IMR-90 (cell line): ENCODE measurements around the gene TRPM4. TPM values are rescaled to one million over a fixed set of nuclear protein-coding genes. Genes with fewer than 3 reads are reported as not detected.

ENCODE experiments used
- ATAC-seq: fragments of 200-7000 bp; cut with Tn5 transposase; 2 replicates; pipeline ENCODE4 v1.9.1; 2020; ENCODE audit warnings: low read depth, mild to moderate bottlenecking, moderate library complexity
- BruUV-seq: library from RNA; stranded (reverse); fragments of 400-500 nt; replicated peaks from 2 replicates; lab custom pipeline; 2021; lab: Mats Ljungman, UMichigan
- CTCF ChIA-PET: fragments of 300-600 bp; formaldehyde crosslinking; extraction: SDS; loops from one replicate; lab custom pipeline; 2021; ENCODE audit warnings: antibody characterized with exemption; lab: Yijun Ruan, JAX
- POLR2A ChIA-PET: fragments of 300-600 bp; sonication (Branson Sonifier 250); formaldehyde crosslinking; loops from one replicate; lab custom pipeline; 2022; ENCODE audit warnings: antibody characterized with exemption; ENCODE audit not compliant: unreplicated experiment; lab: Charles Lee
- DNase-seq: peaks from one replicate; pipeline ENCODE4 v3.0.0; 2013
- H2AFZ ChIP-seq: replicated peaks from 2 replicates; pipeline ENCODE3; 2013; ENCODE audit warnings: low read length, mild to moderate bottlenecking; ENCODE audit not compliant: poor library complexity
- H2AK5ac ChIP-seq: 2 replicates; pipeline ENCODE4 v1.6.1; 2013; ENCODE audit warnings: low read depth, low read length, inconsistent platforms
- H2AK9ac ChIP-seq: replicated peaks from 2 replicates; pipeline ENCODE3; 2013; ENCODE audit warnings: mild to moderate bottlenecking, low read depth, low read length, moderate library complexity; ENCODE audit not compliant: poor library complexity
- H2BK120ac ChIP-seq: 2 replicates; pipeline ENCODE4 v1.6.1; 2013; ENCODE audit warnings: low read depth, low read length, inconsistent platforms
- H2BK15ac ChIP-seq: 3 replicates; pipeline ENCODE4 v1.6.1; 2013; ENCODE audit warnings: low read depth, low read length, inconsistent platforms
- H2BK20ac ChIP-seq: 2 replicates; pipeline ENCODE4 v1.6.1; 2013; ENCODE audit warnings: low read depth, mild to moderate bottlenecking, inconsistent platforms, low read length, moderate library complexity
- H2BK5ac ChIP-seq: 2 replicates; pipeline ENCODE4 v1.6.1; 2013; ENCODE audit warnings: mild to moderate bottlenecking, low read depth, low read length, inconsistent platforms; ENCODE audit not compliant: poor library complexity, severe bottlenecking
- H3K14ac ChIP-seq: replicated peaks from 2 replicates; pipeline ENCODE4 v1.6.1; 2013; ENCODE audit warnings: low read depth, low read length, inconsistent platforms
- H3K18ac ChIP-seq: 2 replicates; pipeline ENCODE4 v1.6.1; 2013; ENCODE audit warnings: low read depth, low read length, control low read depth
- H3K23ac ChIP-seq: 2 replicates; pipeline ENCODE4 v1.6.1; 2013; ENCODE audit warnings: low read depth, low read length, inconsistent platforms
- H3K27ac ChIP-seq: 2 replicates; pipeline ENCODE4 v1.5.1; 2013; ENCODE audit warnings: mild to moderate bottlenecking, control low read depth, low read length; ENCODE audit not compliant: insufficient read depth
- H3K27me3 ChIP-seq: 2 replicates; pipeline ENCODE4 v1.6.1; 2013; ENCODE audit warnings: low read length; ENCODE audit not compliant: control insufficient read depth, insufficient read depth
- H3K36me3 ChIP-seq: 2 replicates; pipeline ENCODE4 v1.6.1; 2013; ENCODE audit warnings: low read length, mixed read lengths; ENCODE audit not compliant: control insufficient read depth, insufficient read depth
- H3K4ac ChIP-seq: 2 replicates; pipeline ENCODE4 v1.6.1; 2013; ENCODE audit warnings: low read depth, low read length, inconsistent platforms
- H3K4me1 ChIP-seq: 2 replicates; pipeline ENCODE4 v1.6.1; 2013; ENCODE audit warnings: low read length, mixed read lengths; ENCODE audit not compliant: control insufficient read depth, insufficient read depth
- H3K4me2 ChIP-seq: 2 replicates; pipeline ENCODE4 v1.6.1; 2013; ENCODE audit warnings: low read depth, mild to moderate bottlenecking, control low read depth, low read length, moderate library complexity
- H3K4me3 ChIP-seq: 2 replicates; pipeline ENCODE4 v1.5.1; 2013; ENCODE audit warnings: low read depth, mild to moderate bottlenecking, control low read depth, low read length, moderate library complexity; ENCODE audit not compliant: insufficient read depth
- H3K56ac ChIP-seq: 2 replicates; pipeline ENCODE4 v1.6.1; 2013; ENCODE audit warnings: low read length, inconsistent platforms; ENCODE audit not compliant: insufficient read depth; ENCODE audit errors: extremely low read depth
- H3K79me1 ChIP-seq, 2 experiments: 2 replicates each; pipeline ENCODE4 v1.6.1; 2013; ENCODE audit warnings: low read length in 2 of 2, inconsistent platforms in 1 of 2, low read depth in 1 of 2
- H3K9ac ChIP-seq: 2 replicates; pipeline ENCODE4 v1.6.1; 2013; ENCODE audit warnings: low read depth, low read length, control low read depth
- H3K9me1 ChIP-seq: 2 replicates; pipeline ENCODE4 v1.6.1; 2013; ENCODE audit warnings: low read length, inconsistent platforms; ENCODE audit not compliant: insufficient read depth
- H3K9me3 ChIP-seq: 2 replicates; pipeline ENCODE4 v1.6.1; 2013; ENCODE audit warnings: low read length; ENCODE audit not compliant: control insufficient read depth, insufficient read depth
- H4K20me1 ChIP-seq: 2 replicates; pipeline ENCODE4 v1.6.1; 2013; ENCODE audit warnings: low read length, inconsistent platforms; ENCODE audit not compliant: insufficient read depth
- H4K5ac ChIP-seq: 2 replicates; pipeline ENCODE4 v1.6.1; 2013; ENCODE audit warnings: mild to moderate bottlenecking, low read depth, low read length, control low read depth
- H4K8ac ChIP-seq, 2 experiments: 2 replicates each; pipeline ENCODE4 v1.6.1; 2013; ENCODE audit warnings: low read depth in 2 of 2, low read length in 2 of 2, control low read depth in 1 of 2, inconsistent platforms in 1 of 2
- H4K91ac ChIP-seq: 2 replicates; pipeline ENCODE4 v1.6.1; 2013; ENCODE audit warnings: low read depth, low read length, inconsistent platforms; ENCODE audit not compliant: insufficient read depth
- BHLHE40 ChIP-seq: fragments of 150-350 bp; IDR thresholded peaks from 2 replicates; pipeline ENCODE4 v1.6.1; 2016; ENCODE audit warnings: mild to moderate bottlenecking, low read depth, low read length
- CEBPB ChIP-seq: IDR thresholded peaks from 2 replicates; pipeline ENCODE4 v1.6.1; 2012; ENCODE audit warnings: low read depth, low read length, improper control_type of control experiment
- CHD1 ChIP-seq: IDR thresholded peaks from 2 replicates; pipeline ENCODE4 v1.6.1; 2012; ENCODE audit warnings: low read depth, low read length, improper control_type of control experiment
- CTCF ChIP-seq: conservative IDR thresholded peaks from 2 replicates; pipeline ENCODE4 v1.5.1; 2012; ENCODE audit warnings: mild to moderate bottlenecking, low read depth, low read length, improper control_type of control experiment
- ELK1 ChIP-seq: fragments of 150-350 bp; IDR thresholded peaks from 2 replicates; pipeline ENCODE4 v1.6.1; 2016; ENCODE audit warnings: low read depth, mild to moderate bottlenecking, low read length, moderate library complexity, borderline replicate concordance
- FOS ChIP-seq: fragments of 150-350 bp; IDR thresholded peaks from 2 replicates; pipeline ENCODE4 v1.6.1; 2016; ENCODE audit warnings: low read depth, low read length
- MAFK ChIP-seq: IDR thresholded peaks from 2 replicates; pipeline ENCODE4 v1.6.1; 2012; ENCODE audit warnings: low read depth, low read length, improper control_type of control experiment
- MAZ ChIP-seq: IDR thresholded peaks from 2 replicates; pipeline ENCODE4 v1.6.1; 2012; ENCODE audit warnings: low read depth, mild to moderate bottlenecking, low read length, improper control_type of control experiment, moderate library complexity, borderline replicate concordance
- MXI1 ChIP-seq: IDR thresholded peaks from 2 replicates; pipeline ENCODE4 v1.6.1; 2012; ENCODE audit warnings: low read depth, mild to moderate bottlenecking, low read length, moderate library complexity, borderline replicate concordance
- NFE2L2 ChIP-seq: fragments of 150-350 bp; IDR thresholded peaks from 2 replicates; pipeline ENCODE4 v1.6.1; 2016; ENCODE audit warnings: low read depth, mild to moderate bottlenecking, low read length
- POLR2A ChIP-seq: IDR thresholded peaks from 2 replicates; pipeline ENCODE4 v1.6.1; 2012; ENCODE audit warnings: mild to moderate bottlenecking, low read depth, low read length
- RAD21 ChIP-seq: IDR thresholded peaks from 2 replicates; pipeline ENCODE4 v1.6.1; 2012; ENCODE audit warnings: low read length, improper control_type of control experiment
- RCOR1 ChIP-seq: IDR thresholded peaks from 2 replicates; pipeline ENCODE4 v1.6.1; 2012; ENCODE audit warnings: mild to moderate bottlenecking, low read length, improper control_type of control experiment; ENCODE audit not compliant: insufficient replicate concordance
- RFX5 ChIP-seq: IDR thresholded peaks from 2 replicates; pipeline ENCODE4 v1.8.0; 2012; ENCODE audit warnings: low read depth, mild to moderate bottlenecking, low read length, moderate library complexity
- SMC3 ChIP-seq: fragments of 150-350 bp; IDR thresholded peaks from 2 replicates; pipeline ENCODE4 v1.6.1; 2016; ENCODE audit warnings: low read depth, mild to moderate bottlenecking, antibody characterized with exemption, low read length, moderate library complexity
- USF2 ChIP-seq: fragments of 150-350 bp; IDR thresholded peaks from 2 replicates; pipeline ENCODE4 v1.6.1; 2017; ENCODE audit warnings: mild to moderate bottlenecking, antibody characterized with exemption, low read length, low read depth
- WGBS, 2 experiments: methylation state at CpG; one replicate each; pipeline versions ENCODE4 v1.1.5 to v1.1.7; 2013; ENCODE audit warnings: missing lambda C conversion rate in 2 of 2; ENCODE audit not compliant: insufficient read length in 1 of 2; ENCODE audit errors: extremely low coverage in 2 of 2; 5-methylcytosine and 5-hydroxymethylcytosine counted together
- dilution Hi-C: fragments of 300-500 bp; cut with HindIII; formaldehyde crosslinking; loops from one replicate; pipeline ENCODE4 v1.14.3; 2018; ENCODE audit warnings: low sequenced_read_pairs; ENCODE audit not compliant: unreplicated experiment
- in situ Hi-C: fragments of 300-500 bp; cut with MboI; formaldehyde crosslinking; loops from 3 replicates; pipeline ENCODE4 v1.14.3; 2019; ENCODE audit warnings: low sequenced_read_pairs, inconsistent platforms, mixed read lengths
- intact Hi-C: fragments of 100-400 bp; cut with micrococcal nuclease; formaldehyde crosslinking; loops from 2 replicates; pipeline ENCODE4 v1.10.0; 2022
- polyA plus RNA-seq, 3 experiments: library from polyadenylated mRNA; depleted of rRNA; stranded (reverse); fragments of >200 nt; gene quantifications; 2 replicates each; pipeline ENCODE4 v1.2.3, GENCODE V29; 2012; ENCODE audit warnings: low replicate concordance in 1 of 3
- total RNA-seq: library from RNA; depleted of rRNA; stranded (reverse); fragments of >200 nt; gene quantifications from 2 replicates; pipeline ENCODE4 v1.2.3, GENCODE V29; 2012

Gene TRPM4
- total and polyA plus RNA-seq, 2 of the 4 experiments (the other 2 are of a cell fraction) = 2.2 to 19.7 TPM

- H3K27me3 ChIP-seq = peaks cover 12% of the 10 kb centered on the region
- H2AK5ac ChIP-seq = no peak overlapping the region
- H3K4me2 ChIP-seq = no peak overlapping the region
- peaks cover 10% of the 10 kb centered on the region for H3K9me1 ChIP-seq
- no peak overlapping the region for H2AK9ac ChIP-seq
- no peak overlapping the region for H3K14ac ChIP-seq
- no peak overlapping the region for H2BK20ac ChIP-seq
- peaks cover 0 to 23% of the 10 kb centered on the region in 2 experiments; a peak in 2 of 4 replicates for H3K79me1 ChIP-seq
- no peaks in the 10 kb centered on the region for H3K36me3 ChIP-seq
- H4K20me1 ChIP-seq = peaks cover 3% of the 10 kb centered on the region; the same call in 1 of the 2 replicates
- no peak overlapping the region for H3K18ac ChIP-seq
- ChIA-PET POLR2A (no interaction called here), CTCF (interaction anchor here (0.6 to 1.3 kb wide), 2 partner anchors 26 to 63 kb away, joined by 3 to 4 read pairs; partner anchors contain the start of gene CGB7)
- no peak overlapping the region for H2BK15ac ChIP-seq
- H2BK5ac ChIP-seq = no peak overlapping the region
- 56% methylated on average over 1 of the region's 2 CpGs; no CpG with 5 or more reads in 1 of the 2 experiments for WGBS, 2 experiments
- no peak overlapping the region for H3K9ac ChIP-seq
- no peak overlapping the region for H2AFZ ChIP-seq
- H3K4me1 ChIP-seq = peaks cover 4% of the 10 kb centered on the region; the same call in 1 of the 2 replicates
- intact Hi-C loops (no loop called here), in situ Hi-C loops (no loop called here), dilution Hi-C loops (no loop called here)
- no peak overlapping the region for H4K5ac ChIP-seq
- no peak overlapping the region for H3K4me3 ChIP-seq
- no peak overlapping the region for H3K23ac ChIP-seq
- DNase-seq (no peak), ATAC-seq (no peak)
- BruUV-seq = no TSS peak
- H3K9me3 ChIP-seq = no peaks in the 10 kb centered on the region
- no peak overlapping the region for H3K27ac ChIP-seq
- H3K56ac ChIP-seq = no peak overlapping the region
- TF ChIP-seq POLR2A (no peak), BHLHE40 (no peak), CHD1 (no peak), USF2 (no peak), NFE2L2 (no peak), MAZ (no peak), ELK1 (no peak), FOS (no peak), MAFK (no peak), CTCF (no peak), CEBPB (no peak), SMC3 (no peak), RAD21 (no peak), RFX5 (no peak), RCOR1 (no peak), MXI1 (no peak)
- H3K4ac ChIP-seq = no peak overlapping the region
- no peak overlapping the region for H4K8ac ChIP-seq
- H4K91ac ChIP-seq = no peak overlapping the region
- H2BK120ac ChIP-seq = no peak overlapping the region
Measured at GRCh38 chr19:49120868-49121267, 36.7 kb upstream of the TRPM4 start.
